AG10803 (cell line): ENCODE results near the gene PRLR.
"Not testable (repeated sequence)": the region's sequence is repeated elsewhere in the genome, so short reads cannot be mapped to it uniquely, and the experiment has no call there.

Experiments
- DNase-seq: peaks from one replicate; pipeline ENCODE4 v3.0.0; 2010; ENCODE audit warnings: low read depth
- H3K4me3 ChIP-seq: 2 replicates; pipeline ENCODE4 v1.5.1; 2011; ENCODE audit warnings: mild to moderate bottlenecking, low read length, control low read depth
- TF ChIP-seq, protein P1 (sequence below): conservative IDR thresholded peaks from 2 replicates; pipeline ENCODE4 v1.5.1; 2011; ENCODE audit warnings: mild to moderate bottlenecking, low read length, control low read depth, inconsistent platforms

PRLR gene

DNA sequence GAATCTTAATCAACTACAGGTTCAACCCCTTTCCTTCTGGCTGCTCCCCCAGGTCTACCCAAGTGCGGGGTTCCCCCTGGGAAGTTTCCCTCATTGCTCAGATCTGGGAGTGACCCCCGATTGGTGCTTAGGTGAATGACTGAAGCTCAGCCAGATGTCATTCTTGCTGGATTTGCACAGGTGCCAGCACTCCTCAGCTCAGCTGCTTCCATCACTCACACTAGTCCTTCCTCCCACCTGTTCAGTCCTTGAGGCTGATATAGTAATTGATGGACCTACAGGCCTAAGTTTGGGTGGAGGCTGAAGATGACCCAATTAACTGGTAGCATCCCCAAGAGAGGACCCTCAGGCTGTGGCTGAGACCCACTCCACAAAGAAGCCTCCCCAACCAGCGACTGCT is 32.9 kb downstream of the PRLR start:
- no peak for DNase-seq
- H3K4me3 ChIP-seq, result no peak overlapping the region
- TF ChIP-seq, protein P1, sequence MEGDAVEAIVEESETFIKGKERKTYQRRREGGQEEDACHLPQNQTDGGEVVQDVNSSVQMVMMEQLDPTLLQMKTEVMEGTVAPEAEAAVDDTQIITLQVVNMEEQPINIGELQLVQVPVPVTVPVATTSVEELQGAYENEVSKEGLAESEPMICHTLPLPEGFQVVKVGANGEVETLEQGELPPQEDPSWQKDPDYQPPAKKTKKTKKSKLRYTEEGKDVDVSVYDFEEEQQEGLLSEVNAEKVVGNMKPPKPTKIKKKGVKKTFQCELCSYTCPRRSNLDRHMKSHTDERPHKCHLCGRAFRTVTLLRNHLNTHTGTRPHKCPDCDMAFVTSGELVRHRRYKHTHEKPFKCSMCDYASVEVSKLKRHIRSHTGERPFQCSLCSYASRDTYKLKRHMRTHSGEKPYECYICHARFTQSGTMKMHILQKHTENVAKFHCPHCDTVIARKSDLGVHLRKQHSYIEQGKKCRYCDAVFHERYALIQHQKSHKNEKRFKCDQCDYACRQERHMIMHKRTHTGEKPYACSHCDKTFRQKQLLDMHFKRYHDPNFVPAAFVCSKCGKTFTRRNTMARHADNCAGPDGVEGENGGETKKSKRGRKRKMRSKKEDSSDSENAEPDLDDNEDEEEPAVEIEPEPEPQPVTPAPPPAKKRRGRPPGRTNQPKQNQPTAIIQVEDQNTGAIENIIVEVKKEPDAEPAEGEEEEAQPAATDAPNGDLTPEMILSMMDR, result no peak

DNA sequence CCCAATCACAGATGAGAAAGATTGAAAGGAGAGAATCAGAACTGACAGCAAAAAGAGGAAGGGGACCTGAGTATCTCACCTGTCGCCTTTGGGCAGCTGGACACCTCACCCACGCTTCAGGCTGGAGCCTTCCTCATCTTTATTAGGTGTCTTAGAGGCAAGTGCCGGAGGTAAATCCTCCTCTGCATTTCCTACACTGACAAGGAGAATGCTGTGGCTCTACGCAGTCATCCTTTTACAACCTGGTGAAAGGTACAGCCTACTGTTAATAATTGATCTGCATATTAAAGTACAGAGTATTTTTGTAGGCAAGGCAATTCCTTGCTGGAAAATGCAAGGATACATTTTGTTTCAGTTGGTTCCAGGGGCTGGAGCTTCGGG is 34.8 kb downstream of the PRLR start:
- no peak overlapping the region for H3K4me3 ChIP-seq
- DNase-seq, result no peak
- TF ChIP-seq, protein P1, result no peak

DNA sequence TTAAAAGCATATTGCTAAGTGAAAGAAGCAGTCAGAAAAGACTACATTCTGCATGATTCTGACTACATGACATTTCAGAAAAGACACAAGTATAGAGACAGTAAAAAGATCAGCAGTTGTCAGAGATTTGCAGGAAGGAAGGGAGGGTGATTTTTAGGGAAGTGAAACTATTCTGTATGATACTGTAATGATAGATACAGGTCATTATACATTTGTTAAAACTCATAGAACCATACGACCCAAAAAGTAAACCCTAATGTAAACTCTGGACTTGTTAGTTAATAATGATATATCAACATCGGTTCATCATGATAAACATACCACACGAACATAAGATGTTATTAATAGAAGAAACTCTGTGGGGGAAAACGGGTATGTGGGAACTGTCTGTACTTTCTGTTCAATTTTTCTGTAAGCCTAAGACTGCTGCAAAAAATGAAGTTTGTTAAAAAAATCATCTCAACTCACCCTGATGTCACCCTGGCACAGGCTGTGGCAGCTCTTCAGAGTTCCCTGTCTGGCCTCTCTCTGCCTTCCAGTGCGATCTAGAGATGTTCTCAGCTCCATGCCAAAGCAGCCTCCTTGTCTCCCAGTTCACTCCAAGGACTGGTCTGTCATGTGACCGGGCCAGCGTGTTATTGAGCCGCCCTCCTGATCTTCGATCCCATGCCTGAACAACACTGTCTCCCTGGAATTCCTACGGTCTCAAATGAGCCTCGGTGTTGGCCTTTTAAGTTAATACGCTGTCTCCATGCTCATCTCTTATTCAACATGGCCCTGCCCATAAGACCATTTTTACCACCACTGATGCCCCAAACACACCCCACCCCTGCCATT is 35.4 kb downstream of the PRLR start:
- DNase-seq, result no peak
- TF ChIP-seq, protein P1, result no peak
- no peak overlapping the region for H3K4me3 ChIP-seq

DNA sequence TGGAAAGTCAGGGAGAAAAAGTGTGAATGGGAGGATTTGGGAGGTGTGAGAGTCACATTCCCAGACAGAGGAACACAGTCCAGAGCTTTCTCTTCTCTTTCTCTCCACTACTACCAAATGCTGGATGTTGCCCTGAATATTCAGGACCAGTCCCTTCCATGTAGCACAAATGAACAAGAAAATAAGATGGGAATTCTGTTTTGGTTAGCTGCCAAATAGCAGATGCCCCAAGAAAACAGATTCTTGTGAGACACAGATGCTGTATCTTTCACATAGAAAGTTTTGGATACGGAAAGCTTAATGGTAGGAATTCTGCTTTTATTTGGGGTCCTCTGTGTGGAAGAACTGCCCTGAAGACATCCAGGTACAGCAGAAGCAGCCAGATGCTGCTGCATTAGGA is 37.8 kb downstream of the PRLR start:
- no peak for DNase-seq
- TF ChIP-seq, protein P1, result no peak

DNA sequence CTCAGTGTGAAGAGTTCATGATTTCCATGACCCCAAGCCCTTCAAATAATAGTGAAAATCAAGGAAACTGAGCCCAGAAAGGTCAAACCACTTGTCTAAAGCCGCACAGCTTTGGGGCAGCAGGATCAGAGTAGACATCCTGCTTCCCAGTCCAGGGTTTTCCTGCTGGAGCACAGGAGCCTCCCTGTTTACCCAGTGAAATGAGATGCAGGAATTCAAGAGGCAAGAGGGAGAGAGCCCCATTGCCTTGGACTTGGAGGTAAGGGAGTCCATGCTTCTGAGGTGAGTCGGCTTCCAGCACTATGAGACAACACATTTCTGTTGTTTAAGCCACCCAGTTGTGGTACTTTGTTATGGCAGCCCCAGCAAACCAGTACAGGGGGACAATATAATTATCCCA is 40.5 kb downstream of the PRLR start:
- DNase-seq, H3K4me3 ChIP-seq: not testable (repeated sequence)

More for the DNA sequence above, 37.8 kb downstream of the PRLR start:
- no peak overlapping the region for H3K4me3 ChIP-seq

DNA sequence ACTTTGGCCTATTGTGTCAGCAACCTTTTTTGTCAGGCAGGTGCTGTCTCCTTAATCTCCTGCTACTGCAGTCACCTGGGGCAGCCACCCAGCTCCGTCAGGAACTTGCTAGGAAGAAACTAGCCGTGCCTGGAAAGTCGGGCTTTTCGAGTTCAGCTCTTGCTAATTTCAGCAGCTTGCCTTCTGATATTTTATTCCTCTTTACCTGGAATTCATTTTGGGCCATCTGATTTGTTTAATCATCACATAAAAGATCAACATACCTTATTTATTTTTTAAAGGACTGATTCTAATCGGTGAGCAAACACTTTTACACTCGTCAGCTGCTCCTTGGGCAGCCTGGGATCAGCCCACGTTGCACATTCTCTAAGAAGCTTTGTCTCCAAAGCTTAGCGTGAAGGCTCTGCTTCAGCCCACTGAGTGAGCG is 42.2 kb downstream of the PRLR start:
- no peak for DNase-seq
- TF ChIP-seq, protein P1, result no peak
- no peak overlapping the region for H3K4me3 ChIP-seq

DNA sequence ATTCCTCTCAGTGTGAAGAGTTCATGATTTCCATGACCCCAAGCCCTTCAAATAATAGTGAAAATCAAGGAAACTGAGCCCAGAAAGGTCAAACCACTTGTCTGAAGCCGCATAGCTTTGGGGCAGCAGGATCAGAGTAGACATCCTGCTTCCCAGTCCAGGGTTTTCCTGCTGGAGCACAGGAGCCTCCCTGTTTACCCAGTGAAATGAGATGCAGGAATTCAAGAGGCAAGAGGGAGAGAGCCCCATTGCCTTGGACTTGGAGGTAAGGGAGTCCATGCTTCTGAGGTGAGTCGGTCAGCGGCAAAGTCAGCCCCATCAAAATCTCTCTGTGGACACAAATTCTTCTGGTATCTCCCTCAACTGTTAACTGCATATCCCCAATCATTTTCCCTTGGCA is 42.7 kb downstream of the PRLR start:
- H3K4me3 ChIP-seq, DNase-seq: not testable (repeated sequence)

DNA sequence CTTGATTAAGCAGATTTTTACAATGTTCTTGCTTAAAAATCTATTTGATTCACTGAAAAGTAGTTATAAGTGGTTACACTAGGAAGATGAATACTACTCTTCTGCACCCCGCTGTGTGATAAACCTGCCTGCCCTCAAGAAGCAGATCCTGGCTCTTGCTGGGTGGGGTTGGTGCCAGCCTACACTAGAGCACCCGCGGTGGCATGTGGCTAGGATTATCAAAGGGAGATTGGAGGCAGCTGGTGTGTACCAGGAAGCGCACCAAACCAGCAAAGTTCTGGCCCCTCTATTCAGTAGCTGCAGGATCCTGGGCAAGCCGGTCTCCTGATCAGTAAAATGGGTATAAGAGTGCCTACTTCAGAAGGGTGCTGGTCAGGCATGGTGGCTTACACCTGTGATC is 43.5 kb downstream of the PRLR start:
- no peak for DNase-seq
- no peak overlapping the region for H3K4me3 ChIP-seq
- TF ChIP-seq, protein P1, result no peak
